Measurements from ENCODE around the gene KRTAP10-8.
"Not testable (repeated sequence)": the region's sequence is repeated elsewhere in the genome, so short reads cannot be mapped to it uniquely, and the experiment has no call there.

The KRTAP10-8 gene

GRCh38 chr21:44647222-44647552 lies 35.3 kb downstream of the KRTAP10-8 start:
- DNase-seq = no peak

GRCh38 chr21:44648557-44649311 lies 36.9 kb downstream of the KRTAP10-8 start:
- no peak for DNase-seq

DNA sequence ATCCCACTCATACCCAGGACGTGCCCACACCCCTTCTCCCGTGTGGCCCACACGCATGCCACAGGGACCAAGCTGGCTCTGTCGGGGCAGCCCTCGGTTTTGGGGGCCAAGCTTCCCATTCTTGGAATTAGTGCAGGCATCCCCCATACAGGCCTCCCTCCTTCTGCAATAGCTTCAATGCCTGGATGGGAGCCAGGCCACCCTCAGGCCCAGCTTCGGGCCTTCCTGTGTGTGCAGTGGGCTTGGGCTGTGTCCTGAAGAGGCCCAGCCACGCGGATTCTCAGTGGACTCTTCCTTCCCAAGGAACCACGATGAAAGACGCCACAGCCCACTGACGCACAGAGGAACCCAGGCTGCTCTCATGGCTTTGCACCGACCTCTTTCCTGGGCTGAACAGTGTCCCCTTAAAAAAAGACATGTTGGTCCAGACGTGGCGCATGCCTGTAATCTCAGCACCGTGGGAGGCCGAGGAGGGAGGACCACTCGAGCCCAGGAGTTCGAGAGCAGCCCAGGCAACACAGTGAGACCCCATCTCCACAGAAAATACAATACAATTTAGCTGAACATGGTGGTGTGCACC lies 37.7 kb downstream of the KRTAP10-8 start:
- no peak for DNase-seq

DNA sequence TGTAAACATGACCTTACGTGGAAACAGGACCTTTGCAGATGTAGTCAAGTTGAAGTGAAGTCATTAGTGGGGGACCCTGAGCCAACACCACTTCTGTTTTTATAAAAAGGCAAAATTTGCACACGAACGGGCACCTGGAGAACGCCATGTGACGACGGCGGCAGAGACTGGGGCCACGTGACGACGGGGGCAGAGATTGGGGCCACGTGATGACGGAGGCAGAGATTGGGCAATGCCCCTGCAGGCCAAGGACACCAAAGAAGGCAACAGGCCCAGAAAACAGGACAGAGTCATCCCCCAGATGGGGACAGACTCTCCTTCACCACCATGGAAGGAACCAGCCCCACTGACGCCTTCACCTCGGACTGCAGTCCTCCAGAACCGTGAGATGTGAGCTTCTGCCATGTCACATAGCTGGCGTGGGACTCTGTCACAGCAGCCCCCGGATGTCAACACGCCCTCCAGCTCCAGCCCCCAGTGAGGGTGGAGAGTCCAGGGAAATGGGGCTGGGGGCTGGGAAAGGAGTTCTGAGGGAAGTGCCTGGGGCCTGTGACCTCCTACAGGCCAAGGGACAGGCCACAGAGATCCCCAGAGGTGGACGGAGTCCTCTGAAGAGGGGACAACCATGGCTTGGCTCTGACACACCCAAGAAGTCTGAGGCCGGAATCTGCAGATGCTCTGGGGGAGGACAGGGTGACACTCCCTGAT lies 38.5 kb downstream of the KRTAP10-8 start:
- no peak for DNase-seq

DNA sequence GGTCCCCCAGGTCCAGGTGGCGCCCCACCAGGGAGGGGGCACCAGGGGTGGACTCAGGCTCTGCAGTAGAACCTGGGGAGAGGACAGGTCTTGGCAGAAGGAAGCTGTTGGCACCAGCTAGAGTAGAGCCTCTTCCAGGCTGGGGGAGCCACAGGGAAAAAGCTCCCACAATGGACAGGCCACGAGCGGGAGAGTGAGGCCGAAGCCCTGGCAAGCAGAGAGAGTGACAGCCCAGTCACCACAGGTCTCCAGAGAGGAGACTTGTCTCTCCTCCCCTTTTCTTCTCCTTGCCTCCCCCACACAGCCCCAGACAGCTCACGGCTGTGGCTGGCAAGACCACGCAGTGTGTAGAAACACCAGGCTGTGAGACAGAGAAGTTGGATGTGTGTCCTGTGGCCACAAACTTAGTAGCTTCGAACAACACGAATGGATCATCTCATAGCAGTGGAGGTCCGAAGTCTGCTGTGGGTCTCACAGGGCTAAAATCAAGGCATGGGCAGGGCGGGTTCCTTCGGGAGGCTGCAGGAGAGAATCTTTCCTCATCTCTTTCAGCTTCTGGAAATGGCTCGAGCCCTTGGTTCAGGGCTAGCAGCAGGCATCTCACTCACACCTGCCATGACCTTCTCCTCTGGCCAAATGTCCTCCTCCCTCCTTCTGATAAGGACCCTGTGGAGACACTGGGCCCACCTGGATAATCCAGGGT lies 39.2 kb downstream of the KRTAP10-8 start:
- no peak for DNase-seq

DNA sequence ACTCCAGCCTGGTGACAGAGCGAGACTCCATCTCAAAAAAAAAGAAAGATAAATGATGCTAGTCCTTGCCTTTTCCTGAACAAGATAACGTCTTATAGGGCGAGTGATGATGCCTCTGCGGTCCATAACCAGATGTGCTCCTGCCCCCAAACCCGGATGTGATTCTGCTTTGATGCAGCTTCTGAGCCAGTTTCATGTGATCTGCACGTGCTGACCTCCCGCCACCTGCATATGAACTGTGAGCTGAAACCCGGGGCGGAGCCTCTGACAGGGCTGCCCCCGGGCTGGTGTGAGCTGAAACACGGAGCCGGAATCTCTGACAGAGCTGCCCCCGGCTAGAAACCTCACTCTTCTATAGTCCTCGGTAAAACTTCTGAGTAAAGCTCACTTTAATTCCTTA lies 41.2 kb downstream of the KRTAP10-8 start:
- DNase-seq = no peak

GRCh38 chr21:44653656-44654575 lies 42.0 kb downstream of the KRTAP10-8 start:
- DNase-seq = no peak

- no peak for DNase-seq
Observed at GRCh38 chr21:44654576-44655175, 42.8 kb downstream of the KRTAP10-8 start, which contains the start of gene KRTAP12-4. KRTAP12-4 (minus strand) TSS chr21:44654659; CDS start chr21:44654614, 45 bp downstream.

- DNase-seq = no peak
Observed at GRCh38 chr21:44656868-44657267, 45.0 kb downstream of the KRTAP10-8 start.

DNA sequence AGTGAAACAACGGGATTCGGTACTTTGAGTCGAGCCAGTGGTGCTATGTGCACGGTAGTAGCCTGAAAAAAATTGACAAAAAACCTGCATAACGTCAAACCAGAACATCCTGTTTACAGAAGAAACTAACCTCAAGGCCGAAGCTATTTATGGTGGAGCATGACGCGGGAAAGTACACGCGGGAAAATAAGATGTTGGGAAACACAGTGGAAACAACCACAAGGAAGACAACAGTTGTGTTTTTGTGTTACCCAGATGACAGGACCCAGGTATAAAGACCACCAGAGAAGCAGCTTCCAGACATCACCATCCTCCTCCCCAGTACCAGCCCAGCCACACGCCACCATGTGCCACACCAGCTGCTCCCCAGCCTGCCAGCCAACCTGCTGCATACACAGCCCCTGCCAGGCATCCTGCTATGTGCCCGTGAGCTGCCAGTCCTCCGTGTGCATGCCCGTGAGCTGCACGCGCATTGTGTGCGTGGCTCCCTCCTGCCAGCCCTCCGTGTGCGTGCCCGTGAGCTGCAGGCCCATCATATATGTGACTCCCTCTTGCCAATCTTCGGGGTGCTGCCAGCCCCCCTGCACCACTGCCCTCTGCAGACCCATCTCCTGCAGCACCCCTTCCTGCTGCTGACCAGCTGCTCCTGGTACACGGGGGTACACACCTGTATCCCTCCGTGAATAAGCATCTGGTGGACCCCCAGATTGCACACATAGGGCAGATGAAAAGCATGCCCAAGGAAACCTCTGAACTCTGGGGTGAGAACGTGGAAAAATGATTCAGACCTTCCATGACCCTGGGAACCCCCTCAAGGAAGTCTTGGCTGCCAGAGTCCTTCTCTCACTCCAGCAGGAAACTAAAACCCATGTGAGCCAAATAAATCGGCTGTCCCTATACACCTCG lies 46.0 kb downstream of the KRTAP10-8 start, which contains the start of gene KRTAP12-3:
Gene KRTAP12-3, plus strand, starts transcription at position 298 of the 906 bp plus-strand sequence. Its CDS starts 48 bp downstream, at position 346.
- no peak for DNase-seq

DNA sequence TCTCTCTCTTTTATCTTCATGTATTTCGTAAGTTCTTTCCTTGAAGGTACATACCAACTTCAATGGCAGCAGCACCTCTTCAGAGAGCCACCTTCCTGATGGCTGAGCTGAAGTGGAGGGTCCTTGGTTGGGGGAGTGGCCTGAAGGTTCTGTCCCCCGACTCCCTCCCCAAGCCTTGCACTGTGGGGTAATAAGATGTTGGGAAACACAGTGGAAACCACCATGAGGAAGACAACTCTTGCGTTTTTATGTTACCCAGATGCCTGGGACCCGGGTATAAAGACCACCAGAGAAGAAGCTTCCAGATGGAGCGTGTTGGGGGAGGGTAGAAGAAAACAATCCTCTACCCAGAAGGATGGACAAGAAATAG lies 46.6 kb downstream of the KRTAP10-8 start:
- no peak for DNase-seq

DNA sequence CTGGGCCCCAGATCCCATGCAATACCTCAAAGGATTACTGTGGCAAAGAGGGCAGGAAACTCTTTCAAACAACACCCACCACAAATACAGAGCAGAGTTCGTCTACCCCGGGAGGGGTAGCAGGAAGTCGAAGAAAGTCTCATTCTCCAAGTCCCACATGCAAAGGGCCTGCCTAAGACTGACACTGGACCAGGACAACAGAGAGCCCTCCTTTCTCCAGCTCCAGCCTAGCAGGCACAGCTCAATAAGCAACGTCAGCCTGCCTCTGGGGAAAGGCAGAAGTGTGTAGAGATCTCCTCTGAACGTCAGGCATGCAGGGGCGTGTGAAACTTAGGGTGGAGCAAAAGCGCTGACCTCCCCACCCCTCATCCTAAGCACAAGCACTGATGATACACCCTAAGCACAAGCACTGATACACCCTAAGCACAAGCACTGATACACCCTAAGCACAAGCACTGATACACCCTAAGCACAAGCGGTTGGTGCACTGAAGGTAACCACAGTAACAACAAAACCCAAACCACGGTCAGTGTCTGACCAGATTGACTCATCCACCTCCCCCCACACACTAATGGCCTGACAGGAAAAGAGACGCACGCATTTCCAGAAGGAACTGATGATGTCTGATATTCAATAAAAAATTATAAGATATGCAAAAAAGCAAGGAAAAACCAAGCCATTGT lies 47.2 kb downstream of the KRTAP10-8 start:
- no peak for DNase-seq

DNA sequence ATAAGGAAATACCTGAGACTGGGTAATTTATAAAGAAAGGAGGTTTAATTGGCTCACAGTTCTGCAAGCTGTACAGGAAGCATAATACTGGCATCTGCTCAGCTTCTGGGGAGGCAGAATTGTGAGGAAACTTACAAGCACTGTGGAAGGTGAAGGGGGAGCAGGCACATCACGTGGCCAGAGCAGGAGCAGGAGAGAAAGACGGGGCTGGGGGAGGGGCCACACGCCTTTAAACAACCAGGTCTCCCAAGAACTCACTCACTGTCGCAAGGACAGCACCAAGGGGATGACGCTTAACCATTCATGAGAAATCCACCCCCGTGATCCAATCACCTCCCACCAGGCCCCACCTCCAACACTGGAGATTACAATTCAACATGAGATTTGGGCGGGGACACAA lies 49.7 kb downstream of the KRTAP10-8 start:
- not testable (repeated sequence) for DNase-seq
